Placental epithelial cell (primary cell): Measurements from ENCODE around the gene GBGT1. TPM values are rescaled to one million over a fixed set of nuclear protein-coding genes. Genes with fewer than 3 reads are reported as not detected.

ENCODE experiments used
- total RNA-seq: library from RNA; depleted of rRNA; stranded (reverse); fragments of >200 nt; gene quantifications from 2 replicates; pipeline ENCODE4 v1.2.3, GENCODE V29; 2012

Gene GBGT1
- 3.9 and 12.7 TPM in 2 replicates for total RNA-seq

DNA sequence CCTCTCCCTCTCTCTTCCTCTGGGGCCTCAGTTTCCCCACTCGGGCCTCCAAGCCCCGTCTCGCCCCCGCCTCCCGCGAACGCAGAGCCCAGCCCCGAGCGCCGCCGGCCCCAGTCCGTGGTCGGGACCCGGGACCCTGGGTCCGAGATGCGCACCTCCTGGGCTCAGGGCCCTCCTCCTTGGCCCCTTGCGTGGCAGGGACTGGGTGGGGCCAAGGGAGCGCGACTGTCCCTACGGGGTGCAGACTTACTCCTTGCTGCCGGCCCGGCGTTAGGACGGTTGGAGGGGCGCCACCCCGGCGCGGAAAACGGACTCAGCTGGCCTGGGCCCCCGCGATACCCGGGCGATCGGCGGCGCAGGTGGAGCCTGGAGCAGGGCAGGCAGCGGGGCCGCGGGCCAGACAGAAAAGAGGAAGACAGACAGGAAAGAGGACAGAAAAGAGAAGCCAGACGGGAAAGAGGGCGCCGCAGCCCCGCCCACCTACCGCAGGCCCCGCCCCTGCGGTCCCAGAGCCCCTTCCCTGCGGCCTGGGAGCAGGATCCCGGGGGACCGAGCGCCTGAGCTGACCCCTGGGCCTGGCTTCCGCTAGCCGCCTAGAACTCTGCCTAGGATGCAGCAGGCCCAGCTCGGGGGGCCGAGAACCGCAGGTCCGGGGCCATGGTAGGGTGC is at the start of gene GBGT1:
Gene GBGT1 (minus strand): TSS at position 411 of the 669 bp plus-strand sequence. CDS start 1,502 bp downstream, outside the sequence.

DNA sequence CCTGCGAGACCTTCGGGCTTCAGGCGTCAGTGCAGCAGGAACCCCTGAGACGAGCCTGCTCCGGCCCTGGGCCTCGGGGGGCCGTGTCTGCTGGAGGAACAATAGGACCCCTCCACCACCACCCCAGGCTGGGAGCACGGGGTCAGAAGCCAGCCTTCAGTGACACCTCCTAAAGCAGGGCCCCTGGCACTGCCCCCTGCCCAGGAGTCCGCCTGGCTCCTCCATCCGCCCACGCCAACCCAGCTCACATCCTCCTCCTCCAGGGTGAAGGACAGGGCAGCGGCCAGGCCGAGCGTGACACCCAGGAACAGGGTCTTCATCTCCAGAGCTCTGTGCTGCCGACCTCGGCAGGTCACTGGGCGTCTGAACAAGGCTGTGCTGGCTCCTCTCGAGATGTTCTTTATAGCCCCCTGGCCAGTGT is 45.2 kb upstream of the GBGT1 start, which contains the start of gene OBP2B:
Gene OBP2B (minus strand): TSS at position 371 of the 421 bp plus-strand sequence. CDS start 51 bp downstream, at position 320.

DNA sequence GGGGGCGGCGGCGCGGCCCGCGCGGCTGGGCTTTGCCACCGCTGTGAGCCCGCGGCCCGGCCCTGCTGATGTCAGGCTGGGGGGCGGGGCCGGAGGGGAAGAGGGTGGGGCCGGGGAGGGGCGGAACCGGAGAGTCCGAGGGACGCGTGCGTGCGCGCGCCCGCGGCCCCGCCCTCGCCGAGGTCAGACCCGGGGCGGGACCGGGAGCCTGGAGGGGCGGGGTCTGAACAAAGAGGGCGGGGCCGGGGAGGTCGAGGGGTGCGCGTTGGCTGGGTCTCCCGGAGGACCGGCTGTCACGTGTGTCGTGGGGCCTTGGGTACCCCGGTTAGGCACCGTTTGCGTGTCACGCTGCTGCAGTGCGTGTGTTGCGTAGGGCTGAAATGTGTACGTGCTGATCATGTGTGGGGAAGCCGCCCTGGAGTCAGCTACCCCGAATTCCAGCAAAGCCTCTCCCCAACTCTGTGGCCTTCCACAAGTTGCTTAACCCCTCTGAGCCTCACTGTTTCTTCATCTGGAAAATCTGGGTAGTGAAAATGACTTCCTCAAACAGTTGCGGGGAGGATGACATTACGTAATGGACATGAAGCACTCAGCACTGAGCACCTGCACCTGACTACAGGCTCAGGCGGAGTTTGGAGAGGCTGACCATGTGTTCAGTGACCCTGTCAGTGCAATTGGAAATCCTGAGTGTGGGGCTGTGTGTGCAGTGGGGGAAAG is 42.4 kb downstream of the GBGT1 start, which contains the start of gene RALGDS:
Gene RALGDS (minus strand): TSS at position 43 of the 717 bp plus-strand sequence. CDS start 86 bp downstream, outside the sequence.

Other genes starting within 250 kb of the GBGT1 start
- 51.8 and 55.6 TPM in 2 replicates for gene TSC1, start 219.3 kb downstream of the GBGT1 start, total RNA-seq
- gene GFI1B, start 185.2 kb downstream of the GBGT1 start, total RNA-seq, result under 0.01 TPM in 1 of 2 replicates, not detected in the other
- 50.6 and 61.3 TPM in 2 replicates for gene GTF3C5, start 132.9 kb downstream of the GBGT1 start, total RNA-seq
- 0.54 and 0.79 TPM in 2 replicates for gene CEL, start 101.9 kb downstream of the GBGT1 start, total RNA-seq
- 35.5 and 42.0 TPM in 2 replicates for gene RALGDS, start 42.7 kb downstream of the GBGT1 start, total RNA-seq
- not detected in 2 replicates for gene OBP2B, start 45.3 kb upstream of the GBGT1 start, total RNA-seq
- under 0.01 TPM in 1 of 2 replicates, not detected in the other for gene ABO, start 111.3 kb upstream of the GBGT1 start, total RNA-seq
- 5.7 and 9.4 TPM in 2 replicates for gene SURF6, start 172.3 kb upstream of the GBGT1 start, total RNA-seq
- gene MED22, start 184.2 kb upstream of the GBGT1 start, total RNA-seq, result 13.7 and 16.7 TPM in 2 replicates
- gene RPL7A, start 184.3 kb upstream of the GBGT1 start, total RNA-seq, result 1,495 and 2,171 TPM in 2 replicates
- 22.0 and 30.0 TPM in 2 replicates for gene SURF1, start 192.6 kb upstream of the GBGT1 start, total RNA-seq
- 6.3 and 16.9 TPM in 2 replicates for gene SURF2, start 192.6 kb upstream of the GBGT1 start, total RNA-seq
- 255 and 467 TPM in 2 replicates for gene SURF4, start 212.1 kb upstream of the GBGT1 start, total RNA-seq
- gene STKLD1, start 212.5 kb upstream of the GBGT1 start, total RNA-seq, result 1.6 and 2.7 TPM in 2 replicates